Left lung (tissue), 14 donors: ENCODE results near the gene FOXF2. TPM values are rescaled to one million over a fixed set of nuclear protein-coding genes. Genes with fewer than 3 reads are reported as not detected.

Experiments
- ATAC-seq: fragments of 200-7000 bp; cut with Tn5 transposase; one replicate; pipeline ENCODE4 v1.9.1; 2020; ENCODE audit warnings: moderate library complexity
- DNase-seq, 4 donors: peaks; one replicate each; pipeline ENCODE4 v3.0.0-alpha.2; 2013 to 2020
- H3K27ac ChIP-seq, 2 donors: fragments of 200-600 bp; sonication (generic) in 1 of 2; one replicate each; pipeline versions ENCODE4 v1.5.0 to v1.8.0; 2020 to 2021
- H3K27me3 ChIP-seq, 2 donors: fragments of 200-600 bp; sonication (generic) in 1 of 2; one replicate each; pipeline versions ENCODE4 v1.5.0 to v1.8.0; 2020 to 2021
- H3K36me3 ChIP-seq, 2 donors: fragments of 200-600 bp; sonication (generic) in 1 of 2; one replicate each; pipeline versions ENCODE4 v1.5.0 to v1.8.0; 2020 to 2021
- H3K4me1 ChIP-seq, 2 donors: fragments of 200-600 bp; one replicate each; pipeline ENCODE4 v1.8.0; 2021
- H3K4me3 ChIP-seq, 2 donors: fragments of 200-600 bp; sonication (generic) in 1 of 2; one replicate each; pipeline versions ENCODE4 v1.5.0 to v1.8.0; 2020 to 2021; ENCODE audit warnings: mild to moderate bottlenecking in 1 of 2
- H3K9me3 ChIP-seq, 2 donors: fragments of 200-600 bp; sonication (generic) in 1 of 2; one replicate each; pipeline versions ENCODE4 v1.5.0 to v1.8.0; 2020 to 2021
- intact Hi-C, 2 donors: fragments of 100-400 bp; cut with DNase I; formaldehyde crosslinking; loops; one replicate each; pipeline versions ENCODE4 v1.11.2 to v1.14.2; 2022
- long read RNA-seq, 12 donors: library from polyadenylated mRNA in 2 of 12; unstranded in 2 of 12; transcript quantifications; one replicate each; pipeline ENCODE4 v2.0.0 and lab custom pipeline, GENCODE V29; 2019 to 2026
- polyA plus RNA-seq, 6 donors: library from polyadenylated mRNA; unstranded; fragments of 120-200 nt; gene quantifications; one replicate each; pipeline ENCODE4 v1.2.1, GENCODE V29; 2013; ENCODE audit not compliant: insufficient read length in 6 of 6
- total RNA-seq, 2 donors: library from RNA; stranded (reverse); fragmentation: NEBNext Ultra II Directional; extraction: Animal tissue kit (Norgen Biotek cat#: 25700); gene quantifications; one replicate each; pipeline ENCODE4 v1.2.1, GENCODE V29; 2021
- TF ChIP-seq, protein P1 (sequence below), 2 donors: fragments of 200-600 bp; sonication (generic) in 1 of 2; IDR thresholded peaks; one replicate each; pipeline versions ENCODE4 v1.5.0 to v1.8.0; 2021; ENCODE audit warnings: antibody characterized with exemption in 2 of 2
- donor health status: DM: no; HTN: yes; CAD: no.
- donor health status: DM: no; HTN: no; CAD: no.

Gene FOXF2
- total RNA-seq (10 to 100 TPM; 12.6 to 17.7 TPM), polyA plus RNA-seq (10 to 100 TPM; 52.4 to 69.7 (median 59.7) TPM)
- long read RNA-seq, donor 1, transcript FOXF2-202 (2 exons, 2,451 nt): major isoform, 37 of 60 reads
- long read RNA-seq, donor 1, partial matches to known transcripts: 23 of 60 reads
- long read RNA-seq, donor 1, other reads (novel, unspliced or antisense): 0 of 60 reads
- long read RNA-seq, donor 2, transcript FOXF2-202 (2 exons, 2,451 nt): major isoform, 49 of 49 reads
- long read RNA-seq, donor 2, partial matches to known transcripts: 0 of 49 reads
- long read RNA-seq, donor 2, other reads (novel, unspliced or antisense): 0 of 49 reads
- long read RNA-seq, donor 3, transcript FOXF2-202 (2 exons, 2,451 nt): major isoform, 29 of 48 reads
- long read RNA-seq, donor 3, partial matches to known transcripts: 19 of 48 reads
- long read RNA-seq, donor 3, other reads (novel, unspliced or antisense): 0 of 48 reads
- long read RNA-seq, donor 4, partial matches to known transcripts: 1 of 2 reads
- long read RNA-seq, donor 4, other reads (novel, unspliced or antisense): 0 of 2 reads
- long read RNA-seq, donor 5, transcript FOXF2-202 (2 exons, 2,451 nt): major isoform, 33 of 56 reads
- long read RNA-seq, donor 5, partial matches to known transcripts: 23 of 56 reads
- long read RNA-seq, donor 5, other reads (novel, unspliced or antisense): 0 of 56 reads
- long read RNA-seq, donor 6, transcript FOXF2-202 (2 exons, 2,451 nt): major isoform, 15 of 39 reads
- long read RNA-seq, donor 6, partial matches to known transcripts: 24 of 39 reads
- long read RNA-seq, donor 6, other reads (novel, unspliced or antisense): 0 of 39 reads
- long read RNA-seq, donor 7, transcript FOXF2-202 (2 exons, 2,451 nt): major isoform, 14 of 20 reads
- long read RNA-seq, donor 7, partial matches to known transcripts: 6 of 20 reads
- long read RNA-seq, donor 7, other reads (novel, unspliced or antisense): 0 of 20 reads
- long read RNA-seq, donor 8, transcript FOXF2-202 (2 exons, 2,451 nt): major isoform, 42 of 56 reads
- long read RNA-seq, donor 8, partial matches to known transcripts: 14 of 56 reads
- long read RNA-seq, donor 8, other reads (novel, unspliced or antisense): 0 of 56 reads
- long read RNA-seq, donor 9: 0 reads
- long read RNA-seq, donor 10, partial matches to known transcripts: 0 of 1 reads
- long read RNA-seq, donor 10, other reads (novel, unspliced or antisense): 0 of 1 reads
- long read RNA-seq, donor 11, transcript FOXF2-202 (2 exons, 2,451 nt): major isoform, 8 of 15 reads
- long read RNA-seq, donor 11, partial matches to known transcripts: 7 of 15 reads
- long read RNA-seq, donor 11, other reads (novel, unspliced or antisense): 0 of 15 reads
- long read RNA-seq, donor 12, transcript FOXF2-202 (2 exons, 2,451 nt): major isoform, 28 of 28 reads
- long read RNA-seq, donor 12, partial matches to known transcripts: 0 of 28 reads
- long read RNA-seq, donor 12, other reads (novel, unspliced or antisense): 0 of 28 reads

DNA sequence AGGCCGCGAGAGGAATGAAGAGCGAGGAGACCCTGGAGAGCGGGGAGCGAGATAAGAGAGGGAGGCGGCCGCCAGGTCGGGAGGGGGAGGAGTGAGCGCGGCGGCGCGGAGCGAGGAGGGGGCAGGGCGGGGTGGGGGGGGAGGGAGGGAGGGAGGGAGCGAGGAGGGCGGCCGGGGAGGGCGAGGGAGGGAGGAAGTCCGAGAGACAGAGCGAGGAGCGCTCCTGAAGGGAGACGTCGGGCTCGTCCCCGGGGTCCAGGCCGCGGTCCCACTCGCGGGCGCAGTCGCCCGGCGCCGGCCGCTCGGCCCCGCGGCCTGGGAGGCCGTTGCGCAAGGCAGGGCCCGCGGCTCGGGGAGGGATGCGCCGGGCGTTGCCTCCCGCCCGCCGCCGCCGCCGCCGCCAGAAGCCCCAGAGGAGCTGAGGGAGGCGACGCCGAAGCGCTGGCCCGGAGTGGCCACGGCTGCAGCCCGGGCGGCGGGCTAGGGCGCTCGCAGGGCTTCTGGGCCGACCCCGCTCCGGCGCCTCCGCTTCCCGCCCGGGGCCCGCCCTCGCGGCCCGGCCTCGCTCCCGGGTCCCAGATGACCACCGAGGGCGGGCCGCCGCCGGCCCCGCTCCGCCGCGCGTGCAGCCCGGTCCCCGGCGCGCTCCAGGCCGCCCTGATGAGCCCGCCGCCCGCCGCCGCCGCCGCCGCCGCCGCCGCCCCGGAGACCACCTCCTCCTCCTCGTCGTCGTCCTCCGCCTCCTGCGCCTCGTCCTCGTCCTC, at the start of gene FOXF2:
Gene FOXF2 (plus strand): TSS at position 208 of the 764 bp plus-strand sequence. CDS start 372 bp downstream, at position 580.
- Histone ChIP-seq H3K27me3 (peaks cover 74 to 100% of the 10 kb centered on the region in 2 donors), H3K4me1 (peaks cover 5 to 30% of the 10 kb centered on the region in 2 donors), H3K4me3 (peak within 1 kb of the TSS; percentile 38 to 41), H3K27ac (peak within 1 kb of the TSS; percentile 61 to 75), H3K36me3 (no peaks in the 10 kb centered on the region), H3K9me3 (no peaks in the 10 kb centered on the region)
- ATAC-seq: peak; percentile 31
- TF ChIP-seq, protein P1, sequence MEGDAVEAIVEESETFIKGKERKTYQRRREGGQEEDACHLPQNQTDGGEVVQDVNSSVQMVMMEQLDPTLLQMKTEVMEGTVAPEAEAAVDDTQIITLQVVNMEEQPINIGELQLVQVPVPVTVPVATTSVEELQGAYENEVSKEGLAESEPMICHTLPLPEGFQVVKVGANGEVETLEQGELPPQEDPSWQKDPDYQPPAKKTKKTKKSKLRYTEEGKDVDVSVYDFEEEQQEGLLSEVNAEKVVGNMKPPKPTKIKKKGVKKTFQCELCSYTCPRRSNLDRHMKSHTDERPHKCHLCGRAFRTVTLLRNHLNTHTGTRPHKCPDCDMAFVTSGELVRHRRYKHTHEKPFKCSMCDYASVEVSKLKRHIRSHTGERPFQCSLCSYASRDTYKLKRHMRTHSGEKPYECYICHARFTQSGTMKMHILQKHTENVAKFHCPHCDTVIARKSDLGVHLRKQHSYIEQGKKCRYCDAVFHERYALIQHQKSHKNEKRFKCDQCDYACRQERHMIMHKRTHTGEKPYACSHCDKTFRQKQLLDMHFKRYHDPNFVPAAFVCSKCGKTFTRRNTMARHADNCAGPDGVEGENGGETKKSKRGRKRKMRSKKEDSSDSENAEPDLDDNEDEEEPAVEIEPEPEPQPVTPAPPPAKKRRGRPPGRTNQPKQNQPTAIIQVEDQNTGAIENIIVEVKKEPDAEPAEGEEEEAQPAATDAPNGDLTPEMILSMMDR (IDR thresholded peaks at IDR 0.05): no peak
- intact Hi-C loops: loop anchor here in 1 of 2 donors (10.0 kb wide), 1 partner anchor 795 kb away; no protein-coding TSS in a partner anchor
- peak in 1 of 4 donors; percentile 82 for DNase-seq

DNA sequence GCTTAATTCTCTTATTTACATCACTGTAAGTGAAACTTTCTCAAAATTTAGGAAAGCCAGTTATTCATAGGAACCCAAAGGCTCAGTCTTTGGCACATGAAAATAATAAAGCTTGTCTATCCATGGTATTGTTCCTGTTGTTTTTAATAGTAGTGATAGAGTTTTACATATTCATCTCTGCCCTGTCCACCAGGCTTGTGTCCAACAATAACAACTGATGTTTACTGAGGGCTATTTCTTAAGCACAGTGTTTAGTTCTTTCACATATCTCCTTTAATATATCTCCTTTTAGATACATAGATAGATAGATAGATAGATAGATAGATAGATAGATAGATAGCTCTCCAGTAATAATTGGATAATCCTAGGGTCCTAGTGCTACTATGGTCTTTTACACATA, 43.3 kb upstream of the FOXF2 start:
- Histone ChIP-seq H3K4me3 (no peak overlapping the region), H3K27ac (no peak overlapping the region), H3K4me1 (peaks cover 11 to 19% of the 10 kb centered on the region in 2 donors), H3K36me3 (no peaks in the 10 kb centered on the region), H3K27me3 (no peaks in the 10 kb centered on the region), H3K9me3 (peaks cover 0 to 14% of the 10 kb centered on the region in 2 donors)
- TF ChIP-seq, protein P1 (IDR thresholded peaks at IDR 0.05): no peak
- intact Hi-C loops: no loop called here
- ATAC-seq (no peak), DNase-seq (no peak)

DNA sequence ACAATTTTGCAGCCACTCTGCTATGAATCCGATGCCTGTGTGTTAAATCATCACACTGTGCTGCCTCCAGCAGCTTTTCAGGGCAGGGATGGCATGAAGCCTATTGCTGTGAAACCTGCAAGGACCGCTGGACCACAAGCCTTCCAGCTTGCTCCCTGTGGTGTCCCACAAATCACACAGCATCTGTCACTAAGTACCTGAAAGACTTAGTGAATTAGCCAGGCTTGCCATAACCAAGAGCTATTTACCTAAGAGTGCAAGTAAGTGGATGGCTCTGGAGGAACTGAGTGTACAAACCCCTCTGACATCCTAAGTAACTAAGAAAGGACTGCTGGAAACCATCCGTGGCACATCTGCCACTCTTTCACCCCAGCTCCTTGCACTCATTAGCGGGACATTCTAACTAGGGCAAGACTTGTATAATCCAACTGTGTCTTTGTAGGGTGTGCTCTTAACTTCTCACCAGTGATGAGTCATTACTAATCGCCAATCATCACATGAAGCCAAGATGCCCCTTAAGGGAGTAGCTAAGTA, 42.8 kb upstream of the FOXF2 start:
- H3K4me1 ChIP-seq: peaks cover 11 to 19% of the 10 kb centered on the region in 2 donors
- DNase-seq: no peak
- intact Hi-C loops: no loop called here
- no peaks in the 10 kb centered on the region for H3K27me3 ChIP-seq
- no peaks in the 10 kb centered on the region for H3K36me3 ChIP-seq
- TF ChIP-seq, protein P1 (IDR thresholded peaks at IDR 0.05): no peak
- H3K27ac ChIP-seq: peak overlapping the region; percentile 25 to 41
- ATAC-seq: peak; percentile 61
- H3K4me3 ChIP-seq: no peak overlapping the region
- H3K9me3 ChIP-seq: peaks cover 0 to 19% of the 10 kb centered on the region in 2 donors

DNA sequence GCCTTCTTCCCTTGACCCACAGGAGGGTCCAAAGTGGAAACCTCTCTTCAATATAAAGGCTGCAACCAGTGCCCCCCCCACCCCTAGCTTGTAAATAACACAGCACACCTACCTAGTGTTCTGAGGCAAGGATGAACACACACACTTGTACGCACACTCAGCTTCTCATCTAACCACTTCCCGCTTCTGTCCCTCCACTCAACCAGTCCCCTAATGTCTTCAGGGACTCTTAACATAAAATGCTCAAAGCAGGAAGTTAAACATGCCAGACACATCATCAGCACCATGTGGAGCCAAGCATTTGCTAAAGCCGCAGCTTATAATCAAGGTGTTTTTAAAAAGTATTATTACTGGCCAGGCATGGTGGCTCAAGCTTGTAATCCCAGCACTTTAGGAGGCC, 42.2 kb upstream of the FOXF2 start:
- H3K4me1 ChIP-seq: peaks cover 11 to 19% of the 10 kb centered on the region in 2 donors
- TF ChIP-seq, protein P1 (IDR thresholded peaks at IDR 0.05): no peak
- no peaks in the 10 kb centered on the region for H3K36me3 ChIP-seq
- intact Hi-C loops: no loop called here
- H3K27ac ChIP-seq: peak overlapping the region in 1 of 2 donors; percentile 41
- ATAC-seq (peak; percentile 57), DNase-seq (peak in 1 of 4 donors; percentile 71)
- H3K27me3 ChIP-seq: no peaks in the 10 kb centered on the region
- H3K4me3 ChIP-seq: no peak overlapping the region
- peaks cover 0 to 24% of the 10 kb centered on the region in 2 donors for H3K9me3 ChIP-seq
